ENCODE data around the gene RAPGEF6. TPM values are rescaled to one million over a fixed set of nuclear protein-coding genes. Genes with fewer than 3 reads are reported as not detected.

Gene RAPGEF6
- total and polyA plus RNA-seq, 2 of the 4 experiments (the other 2 are of a cell fraction): 5.8 to 18.8 TPM

- intact Hi-C loops (cut with micrococcal nuclease): no loop called here
- H2BK20ac ChIP-seq (ENCODE audit: low read depth, low read length): no peak overlapping the region
- no peak overlapping the region for H2AFZ ChIP-seq (replicated peaks; ENCODE audit: low read length, poor library complexity)
- no peak overlapping the region for H2BK120ac ChIP-seq (ENCODE audit: low read depth, low read length)
- H3K9ac ChIP-seq (ENCODE audit: low read depth, low read length): no peak overlapping the region
- no peaks in the 10 kb centered on the region for H3K9me3 ChIP-seq (ENCODE audit: control insufficient read depth, insufficient read depth, low read length)
- peak; percentile 70 for ATAC-seq (ENCODE audit: low read depth)
- POLR2A ChIA-PET (ENCODE audit: unreplicated experiment): no interaction called here
- H4K91ac ChIP-seq (ENCODE audit: insufficient read depth, low read depth, low read length): no peak overlapping the region
- no peaks in the 10 kb centered on the region for H3K36me3 ChIP-seq (ENCODE audit: control insufficient read depth, insufficient read depth, low read length)
- no peak overlapping the region for H3K56ac ChIP-seq (ENCODE audit: extremely low read depth, insufficient read depth, low read length)
- no peak overlapping the region for H3K23ac ChIP-seq (ENCODE audit: low read depth, low read length)
- CTCF ChIA-PET: no interaction called here
- H2BK5ac ChIP-seq (ENCODE audit: low read depth, low read length, poor library complexity, severe bottlenecking): peak overlapping the region; percentile 78
- no peak overlapping the region for H2BK15ac ChIP-seq (ENCODE audit: low read depth, low read length)
- H3K27ac ChIP-seq (ENCODE audit: insufficient read depth, low read length): no peak overlapping the region
- H4K8ac ChIP-seq (ENCODE audit: low read depth in 2 of 2, low read length in 2 of 2): peak overlapping the region in 1 of 2 experiments; percentile 15; a peak in 1 of 4 replicates
- no peaks in the 10 kb centered on the region for H4K20me1 ChIP-seq (ENCODE audit: insufficient read depth, low read length)
- DNase-seq: peak; percentile 83
- in situ Hi-C loops (cut with MboI; ENCODE audit: low sequenced_read_pairs): no loop called here
- WGBS, 2 experiments (ENCODE audit: extremely low coverage in 2 of 2, insufficient read length in 1 of 2): no CpG with 5 or more reads among the region's 3 CpGs
- peak overlapping the region; percentile 41; the same call in 1 of the 2 replicates for H3K4me2 ChIP-seq (ENCODE audit: low read depth, low read length)
- H3K4me3 ChIP-seq (ENCODE audit: insufficient read depth, low read depth, low read length): no peak overlapping the region
- no peak overlapping the region for H2AK5ac ChIP-seq (ENCODE audit: low read depth, low read length)
- H2AK9ac ChIP-seq (replicated peaks; ENCODE audit: low read depth, low read length, poor library complexity): no peak overlapping the region
- H3K14ac ChIP-seq (replicated peaks; ENCODE audit: low read depth, low read length): no peak overlapping the region
- TF ChIP-seq CEBPB (IDR thresholded peaks at IDR 0.05; ENCODE audit: low read depth, low read length) (peak; percentile 95), MAFK (IDR thresholded peaks at IDR 0.05; ENCODE audit: low read depth, low read length) (peak; percentile 27; the same call in 1 of the 2 replicates), FOS (IDR thresholded peaks at IDR 0.05; ENCODE audit: low read depth, low read length) (peak; percentile 61; the same call in 1 of the 2 replicates), NFE2L2 (IDR thresholded peaks at IDR 0.05; ENCODE audit: low read depth, low read length) (no peak)
- H4K5ac ChIP-seq (ENCODE audit: low read depth, low read length): no peak overlapping the region
- dilution Hi-C loops (cut with HindIII; ENCODE audit: low sequenced_read_pairs, unreplicated experiment): no loop called here
- H3K4ac ChIP-seq (ENCODE audit: low read depth, low read length): no peak overlapping the region
- peaks cover 16 to 26% of the 10 kb centered on the region in 2 experiments for H3K79me1 ChIP-seq (ENCODE audit: low read depth in 1 of 2, low read length in 2 of 2)
- H3K27me3 ChIP-seq (ENCODE audit: control insufficient read depth, insufficient read depth, low read length): no peaks in the 10 kb centered on the region
- peaks cover 6% of the 10 kb centered on the region for H3K4me1 ChIP-seq (ENCODE audit: control insufficient read depth, insufficient read depth, low read length)
- BruUV-seq (replicated peaks): no TSS peak
- H3K18ac ChIP-seq (ENCODE audit: low read depth, low read length): no peak overlapping the region; the same call in 1 of the 2 replicates
- no peaks in the 10 kb centered on the region; the same call in 1 of the 2 replicates for H3K9me1 ChIP-seq (ENCODE audit: insufficient read depth, low read length)
These were observed 96.8 kb downstream of the RAPGEF6 start for GRCh38 chr5:131538177-131538593.

All from IMR-90 (cell line).